NT2/D1 (cell line): ENCODE measurements around the gene ELL2.

ENCODE experiments used
- SUZ12 ChIP-seq: IDR thresholded peaks from 2 replicates; pipeline ENCODE4 v1.6.1; 2011; ENCODE audit not compliant: insufficient read length, insufficient read depth; ENCODE audit errors: extremely low read depth
- YY1 ChIP-seq: IDR thresholded peaks from 2 replicates; pipeline ENCODE4 v1.6.1; 2011; ENCODE audit not compliant: insufficient read length, insufficient read depth
- ZNF274 ChIP-seq: IDR thresholded peaks from 2 replicates; pipeline ENCODE4 v1.6.1; 2011; ENCODE audit warnings: mild to moderate bottlenecking, low read depth, low read length

DNA sequence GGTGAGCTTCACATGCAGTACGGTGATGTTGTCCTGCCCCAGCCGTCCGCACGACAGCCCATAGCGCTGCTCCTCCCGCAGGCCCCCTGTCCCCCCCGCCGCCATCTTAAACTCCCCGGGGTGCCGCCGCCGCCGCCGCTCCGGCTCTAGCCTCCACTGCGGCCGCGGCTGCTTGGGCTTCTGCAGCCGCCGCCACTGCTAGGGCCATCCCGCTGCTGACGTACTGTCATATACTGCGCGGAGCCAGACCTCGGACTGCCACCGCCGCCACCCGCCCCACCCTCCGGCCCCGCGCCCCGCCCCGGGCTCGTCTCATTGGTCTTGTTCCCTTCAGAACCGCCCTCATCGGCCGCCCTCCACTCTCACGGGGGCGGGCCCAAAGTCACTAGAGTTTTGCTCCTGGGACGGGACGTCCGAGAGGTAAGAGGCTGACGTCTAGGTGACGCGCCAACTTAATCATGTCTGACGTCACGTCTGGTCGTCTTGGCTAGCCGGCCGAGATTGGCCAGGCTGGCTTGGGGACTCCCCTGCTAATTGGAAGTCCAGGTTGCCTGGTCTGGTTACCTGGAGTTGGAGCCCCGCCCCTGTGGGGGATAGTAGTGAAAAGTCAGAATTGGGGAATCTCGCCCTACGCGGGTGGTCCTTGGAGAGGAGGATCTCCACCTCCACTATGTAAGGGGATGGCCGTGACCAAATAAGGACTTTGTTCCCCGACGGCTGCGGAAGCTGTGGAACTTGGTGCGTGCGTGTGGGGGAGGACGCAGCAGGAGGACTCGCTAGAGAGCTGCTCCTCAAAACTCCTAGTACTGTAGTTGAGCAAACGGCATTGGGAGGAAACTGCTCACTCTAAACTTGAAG is at the start of gene ELL2:
- TF ChIP-seq ZNF274 (no peak), YY1 (no peak), SUZ12 (no peak)
